Smooth muscle cell (in vitro differentiated cells): ENCODE measurements around the gene ASH1L. TPM values are rescaled to one million over a fixed set of nuclear protein-coding genes. Genes with fewer than 3 reads are reported as not detected.
A peak's percentile ranks its signal among the peaks of the same experiment; 100 is the strongest.

ENCODE experiments used
- DNase-seq: peaks from one replicate; lab custom pipeline; 2025; ENCODE audit not compliant: unreplicated experiment; lab: John Stamatoyannopoulos, UW
- H2AFZ ChIP-seq: fragments of 200-600 bp; sonication (generic); 2 replicates; pipeline ENCODE4 v1.6.0; 2016; ENCODE audit warnings: antibody characterized with exemption, low read depth, mild to moderate bottlenecking
- H3F3A ChIP-seq: fragments of 200-600 bp; sonication (generic); 2 replicates; pipeline ENCODE4 v1.6.0; 2017; ENCODE audit warnings: antibody characterized with exemption, low read depth
- H3K27ac ChIP-seq: fragments of 200-600 bp; sonication (generic); 2 replicates; pipeline ENCODE4 v1.5.1; 2016; ENCODE audit warnings: low read depth, mild to moderate bottlenecking
- H3K27me3 ChIP-seq: fragments of 200-600 bp; sonication (generic); 2 replicates; pipeline ENCODE4 v1.6.1; 2016; ENCODE audit warnings: low read depth, mild to moderate bottlenecking
- H3K36me3 ChIP-seq: fragments of 200-600 bp; sonication (generic); 2 replicates; pipeline ENCODE4 v1.5.1; 2016; ENCODE audit warnings: low read depth
- H3K4me1 ChIP-seq: fragments of 200-600 bp; sonication (generic); 2 replicates; pipeline ENCODE4 v1.5.1; 2016; ENCODE audit warnings: low read depth
- H3K4me2 ChIP-seq: fragments of 200-600 bp; sonication (generic); 2 replicates; pipeline ENCODE4 v1.6.0; 2016; ENCODE audit warnings: mild to moderate bottlenecking
- H3K4me3 ChIP-seq: fragments of 200-600 bp; sonication (generic); 2 replicates; pipeline ENCODE4 v1.5.1; 2016; ENCODE audit warnings: mild to moderate bottlenecking
- H3K79me2 ChIP-seq: fragments of 200-600 bp; sonication (generic); 2 replicates; pipeline ENCODE4 v1.6.0; 2016; ENCODE audit warnings: low read depth, mild to moderate bottlenecking
- H3K9ac ChIP-seq: fragments of 200-600 bp; sonication (generic); 2 replicates; pipeline ENCODE4 v1.6.0; 2016; ENCODE audit warnings: low read depth
- H3K9me3 ChIP-seq: fragments of 200-600 bp; sonication (generic); replicated peaks from 2 replicates; pipeline ENCODE4 v1.5.1; 2016; ENCODE audit warnings: low read depth
- H4K20me1 ChIP-seq: fragments of 200-600 bp; sonication (generic); 2 replicates; pipeline ENCODE4 v1.6.0; 2016; ENCODE audit warnings: low read depth
- WGBS: methylation state at CpG from one replicate; pipeline ENCODE4 v1.1.7; 2016; ENCODE audit warnings: low lambda C conversion rate; 5-methylcytosine and 5-hydroxymethylcytosine counted together
- polyA plus RNA-seq: library from polyadenylated mRNA; unstranded; fragments of >200 nt; fragmentation: Nextera tagmentation; extraction: Ambion mirVana; gene quantifications from 2 replicates; pipeline ENCODE4 v1.2.1, GENCODE V29; 2016
- total RNA-seq: library from RNA; depleted of rRNA; stranded (reverse); fragments of >200 nt; gene quantifications from 2 replicates; pipeline ENCODE4 v1.2.3, GENCODE V29; 2014
- TF ChIP-seq, protein P1 (sequence below): fragments of 200-600 bp; sonication (generic); IDR thresholded peaks from 2 replicates; pipeline ENCODE4 v1.5.1; 2017; ENCODE audit warnings: borderline replicate concordance, mild to moderate bottlenecking, antibody characterized with exemption; ENCODE audit not compliant: insufficient read depth, poor library complexity, severe bottlenecking

ASH1L gene
- total and polyA plus RNA-seq, 2 experiments from 2014 or later, result 9.2 to 38.7 TPM

DNA sequence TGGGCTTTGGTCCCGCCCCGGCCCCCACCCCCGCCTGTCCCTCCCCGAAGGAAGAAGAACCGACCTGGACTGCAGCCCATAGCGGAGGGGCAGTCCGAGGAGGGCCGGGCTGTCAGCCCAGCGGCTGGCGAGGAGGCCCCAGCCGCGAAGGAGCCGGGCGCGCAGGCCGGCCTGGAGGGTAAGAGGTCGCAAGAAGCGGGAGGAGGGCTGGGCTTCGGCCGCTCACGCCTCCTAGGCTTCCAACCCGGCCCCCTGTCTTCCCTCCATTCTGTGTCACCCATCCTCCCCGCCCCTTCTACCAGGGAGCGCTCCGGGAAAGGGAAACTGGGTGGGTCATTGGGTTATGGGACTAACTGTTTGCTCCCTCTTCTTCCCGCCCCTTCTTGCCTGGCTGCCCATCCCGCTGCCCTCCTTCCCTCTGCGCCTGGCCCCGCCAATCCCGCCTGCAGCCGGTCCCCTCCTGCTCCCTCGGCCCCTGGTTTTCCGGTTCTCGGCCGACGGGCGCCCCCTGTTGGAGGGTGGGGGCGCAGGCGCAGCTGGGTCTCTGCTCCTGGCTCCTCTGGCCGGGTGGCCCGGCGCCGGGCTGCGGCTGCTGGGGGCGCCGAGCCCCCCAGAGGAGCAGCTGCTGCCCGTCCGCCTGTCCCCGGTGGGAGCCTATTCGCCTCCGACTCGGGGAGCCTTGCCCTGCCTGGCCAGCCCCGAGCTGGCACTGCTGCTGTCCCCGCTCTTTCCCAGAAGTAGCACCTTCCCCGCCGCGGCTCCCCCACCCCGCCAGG, 239.5 kb downstream of the ASH1L start:
- H3K27ac ChIP-seq, result peak overlapping the region; percentile 66
- under 1% methylated on average over 35 of the region's 58 CpGs for WGBS

DNA sequence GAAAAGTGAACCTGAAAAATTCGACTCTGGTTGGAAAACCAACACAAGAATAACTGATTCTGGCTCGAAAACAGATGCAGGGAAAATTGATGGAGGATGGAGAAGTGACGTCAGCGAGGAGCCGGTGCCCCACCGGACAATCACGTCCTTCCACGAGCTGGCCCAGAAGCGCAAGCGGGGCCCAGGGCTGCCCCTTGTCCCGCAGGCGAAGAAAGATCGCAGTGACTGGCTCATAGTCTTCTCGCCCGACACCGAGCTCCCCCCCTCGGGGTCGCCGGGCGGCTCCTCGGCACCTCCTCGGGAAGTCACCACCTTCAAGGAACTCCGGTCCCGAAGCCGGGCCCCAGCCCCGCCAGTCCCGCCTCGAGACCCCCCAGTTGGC, 240.0 kb downstream of the ASH1L start:
- H3K27ac ChIP-seq, result peak overlapping the region; percentile 50
- H3K4me2 ChIP-seq, result peak overlapping the region; percentile 88
- WGBS, result 6% methylated on average over 26 of the region's 28 CpGs
- peak overlapping the region; percentile 75 for H3K4me3 ChIP-seq
- H4K20me1 ChIP-seq, result peaks cover 18% of the 10 kb centered on the region
- H3K9me3 ChIP-seq, result no peaks in the 10 kb centered on the region
- no peaks in the 10 kb centered on the region for H3K27me3 ChIP-seq
- H2AFZ ChIP-seq, result no peak overlapping the region
- H3K79me2 ChIP-seq, result no peaks in the 10 kb centered on the region
- no peaks in the 10 kb centered on the region for H3K36me3 ChIP-seq
- H3K4me1 ChIP-seq, result peaks cover 18% of the 10 kb centered on the region
- peak; percentile 61 for DNase-seq
- TF ChIP-seq, protein P1, sequence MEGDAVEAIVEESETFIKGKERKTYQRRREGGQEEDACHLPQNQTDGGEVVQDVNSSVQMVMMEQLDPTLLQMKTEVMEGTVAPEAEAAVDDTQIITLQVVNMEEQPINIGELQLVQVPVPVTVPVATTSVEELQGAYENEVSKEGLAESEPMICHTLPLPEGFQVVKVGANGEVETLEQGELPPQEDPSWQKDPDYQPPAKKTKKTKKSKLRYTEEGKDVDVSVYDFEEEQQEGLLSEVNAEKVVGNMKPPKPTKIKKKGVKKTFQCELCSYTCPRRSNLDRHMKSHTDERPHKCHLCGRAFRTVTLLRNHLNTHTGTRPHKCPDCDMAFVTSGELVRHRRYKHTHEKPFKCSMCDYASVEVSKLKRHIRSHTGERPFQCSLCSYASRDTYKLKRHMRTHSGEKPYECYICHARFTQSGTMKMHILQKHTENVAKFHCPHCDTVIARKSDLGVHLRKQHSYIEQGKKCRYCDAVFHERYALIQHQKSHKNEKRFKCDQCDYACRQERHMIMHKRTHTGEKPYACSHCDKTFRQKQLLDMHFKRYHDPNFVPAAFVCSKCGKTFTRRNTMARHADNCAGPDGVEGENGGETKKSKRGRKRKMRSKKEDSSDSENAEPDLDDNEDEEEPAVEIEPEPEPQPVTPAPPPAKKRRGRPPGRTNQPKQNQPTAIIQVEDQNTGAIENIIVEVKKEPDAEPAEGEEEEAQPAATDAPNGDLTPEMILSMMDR, result no peak
- H3K9ac ChIP-seq, result peak overlapping the region; percentile 37
- peaks cover 12% of the 10 kb centered on the region for H3F3A ChIP-seq

More for the DNA sequence above, 239.5 kb downstream of the ASH1L start:
- Histone ChIP-seq H3K4me1 (peaks cover 18% of the 10 kb centered on the region), H3K79me2 (no peaks in the 10 kb centered on the region), H2AFZ (no peak overlapping the region), H3K36me3 (no peaks in the 10 kb centered on the region), H3K4me3 (peak overlapping the region; percentile 75), H3K9ac (peak overlapping the region; percentile 65), H3F3A (peaks cover 8% of the 10 kb centered on the region), H3K27me3 (no peaks in the 10 kb centered on the region), H3K9me3 (no peaks in the 10 kb centered on the region), H3K4me2 (peak overlapping the region; percentile 88), H4K20me1 (peaks cover 18% of the 10 kb centered on the region)
- TF ChIP-seq, protein P1, result peak; percentile 99
- peak; percentile 89 for DNase-seq

DNA sequence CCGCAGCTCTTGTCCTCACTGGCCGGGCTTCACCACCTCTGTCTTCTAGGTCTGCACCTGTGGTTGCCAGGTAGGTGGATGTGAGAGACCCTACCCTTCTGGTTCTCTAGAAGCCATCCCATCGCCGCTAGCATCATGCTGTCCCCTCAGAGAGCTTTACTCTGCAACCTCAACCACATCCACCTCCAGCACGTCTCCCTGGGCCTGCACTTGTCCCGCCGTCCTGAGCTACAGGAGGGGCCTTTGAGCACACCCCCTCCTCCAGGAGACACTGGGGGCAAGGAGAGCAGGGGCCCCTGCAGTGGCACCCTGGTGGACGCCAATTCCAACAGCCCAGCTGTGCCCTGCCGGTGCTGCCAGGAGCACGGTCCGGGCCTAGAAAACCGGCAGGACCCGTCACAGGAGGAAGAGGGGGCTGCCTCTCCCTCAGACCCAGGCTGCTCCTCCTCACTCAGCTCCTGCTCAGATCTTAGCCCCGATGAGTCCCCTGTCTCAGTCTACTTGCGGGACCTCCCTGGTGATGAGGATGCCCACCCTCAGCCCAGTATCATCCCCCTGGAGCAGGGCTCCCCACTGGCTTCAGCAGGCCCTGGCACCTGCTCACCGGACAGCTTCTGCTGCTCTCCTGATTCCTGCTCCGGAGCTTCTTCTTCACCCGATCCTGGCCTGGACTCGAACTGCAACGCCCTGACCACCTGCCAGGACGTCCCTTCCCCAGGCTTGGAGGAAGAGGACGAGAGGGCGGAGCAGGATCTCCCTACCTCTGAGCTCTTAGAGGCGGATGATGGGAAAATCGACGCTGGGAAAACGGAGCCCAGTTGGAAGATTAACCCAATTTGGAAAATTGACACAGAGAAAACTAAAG, 240.7 kb downstream of the ASH1L start:
- H3K27me3 ChIP-seq, result no peaks in the 10 kb centered on the region
- no peak for DNase-seq
- H2AFZ ChIP-seq, result no peak overlapping the region
- no peaks in the 10 kb centered on the region for H3K9me3 ChIP-seq
- no peaks in the 10 kb centered on the region for H3K79me2 ChIP-seq
- H3K4me2 ChIP-seq, result peak overlapping the region; percentile 88
- TF ChIP-seq, protein P1, result no peak
- peaks cover 18% of the 10 kb centered on the region for H4K20me1 ChIP-seq
- H3K36me3 ChIP-seq, result no peaks in the 10 kb centered on the region
- 64% methylated on average over 27 of the region's 27 CpGs for WGBS
- no peak overlapping the region for H3K9ac ChIP-seq
- H3F3A ChIP-seq, result peaks cover 12% of the 10 kb centered on the region
- H3K4me1 ChIP-seq, result peaks cover 18% of the 10 kb centered on the region
- no peak overlapping the region for H3K27ac ChIP-seq
- H3K4me3 ChIP-seq, result peak overlapping the region; percentile 75
